ENCODE measurements around the gene TDP1. TPM values are rescaled to one million over a fixed set of nuclear protein-coding genes. Genes with fewer than 3 reads are reported as not detected.

The TDP1 gene
- total and polyA plus RNA-seq, 9 of the 15 experiments (the other 6 are each of a cell fraction or from before 2014, with no cell fraction given): 21.4 to 41.6 (median 32.3) TPM

GRCh38 chr14:90056826-90057225 is 101.1 kb downstream of the TDP1 start (continued):
- TF ChIP-seq, protein P1, sequence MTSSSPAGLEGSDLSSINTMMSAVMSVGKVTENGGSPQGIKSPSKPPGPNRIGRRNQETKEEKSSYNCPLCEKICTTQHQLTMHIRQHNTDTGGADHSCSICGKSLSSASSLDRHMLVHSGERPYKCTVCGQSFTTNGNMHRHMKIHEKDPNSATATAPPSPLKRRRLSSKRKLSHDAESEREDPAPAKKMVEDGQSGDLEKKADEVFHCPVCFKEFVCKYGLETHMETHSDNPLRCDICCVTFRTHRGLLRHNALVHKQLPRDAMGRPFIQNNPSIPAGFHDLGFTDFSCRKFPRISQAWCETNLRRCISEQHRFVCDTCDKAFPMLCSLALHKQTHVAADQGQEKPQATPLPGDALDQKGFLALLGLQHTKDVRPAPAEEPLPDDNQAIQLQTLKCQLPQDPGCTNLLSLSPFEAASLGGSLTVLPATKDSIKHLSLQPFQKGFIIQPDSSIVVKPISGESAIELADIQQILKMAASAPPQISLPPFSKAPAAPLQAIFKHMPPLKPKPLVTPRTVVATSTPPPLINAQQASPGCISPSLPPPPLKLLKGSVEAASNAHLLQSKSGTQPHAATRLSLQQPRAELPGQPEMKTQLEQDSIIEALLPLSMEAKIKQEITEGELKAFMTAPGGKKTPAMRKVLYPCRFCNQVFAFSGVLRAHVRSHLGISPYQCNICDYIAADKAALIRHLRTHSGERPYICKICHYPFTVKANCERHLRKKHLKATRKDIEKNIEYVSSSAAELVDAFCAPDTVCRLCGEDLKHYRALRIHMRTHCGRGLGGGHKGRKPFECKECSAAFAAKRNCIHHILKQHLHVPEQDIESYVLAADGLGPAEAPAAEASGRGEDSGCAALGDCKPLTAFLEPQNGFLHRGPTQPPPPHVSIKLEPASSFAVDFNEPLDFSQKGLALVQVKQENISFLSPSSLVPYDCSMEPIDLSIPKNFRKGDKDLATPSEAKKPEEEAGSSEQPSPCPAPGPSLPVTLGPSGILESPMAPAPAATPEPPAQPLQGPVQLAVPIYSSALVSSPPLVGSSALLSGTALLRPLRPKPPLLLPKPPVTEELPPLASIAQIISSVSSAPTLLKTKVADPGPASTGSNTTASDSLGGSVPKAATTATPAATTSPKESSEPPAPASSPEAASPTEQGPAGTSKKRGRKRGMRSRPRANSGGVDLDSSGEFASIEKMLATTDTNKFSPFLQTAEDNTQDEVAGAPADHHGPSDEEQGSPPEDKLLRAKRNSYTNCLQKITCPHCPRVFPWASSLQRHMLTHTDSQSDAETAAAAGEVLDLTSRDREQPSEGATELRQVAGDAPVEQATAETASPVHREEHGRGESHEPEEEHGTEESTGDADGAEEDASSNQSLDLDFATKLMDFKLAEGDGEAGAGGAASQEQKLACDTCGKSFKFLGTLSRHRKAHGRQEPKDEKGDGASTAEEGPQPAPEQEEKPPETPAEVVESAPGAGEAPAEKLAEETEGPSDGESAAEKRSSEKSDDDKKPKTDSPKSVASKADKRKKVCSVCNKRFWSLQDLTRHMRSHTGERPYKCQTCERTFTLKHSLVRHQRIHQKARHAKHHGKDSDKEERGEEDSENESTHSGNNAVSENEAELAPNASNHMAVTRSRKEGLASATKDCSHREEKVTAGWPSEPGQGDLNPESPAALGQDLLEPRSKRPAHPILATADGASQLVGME (CRISPR knock-in tag; IDR thresholded peaks at IDR 0.05): no peak
- TF ChIP-seq CEBPB (tag; IDR thresholded peaks at IDR 0.05) (no peak), NR1H2 (CRISPR knock-in tag; IDR thresholded peaks at IDR 0.05) (no peak), MECOM (CRISPR knock-in tag; IDR thresholded peaks at IDR 0.05) (no peak)

DNA sequence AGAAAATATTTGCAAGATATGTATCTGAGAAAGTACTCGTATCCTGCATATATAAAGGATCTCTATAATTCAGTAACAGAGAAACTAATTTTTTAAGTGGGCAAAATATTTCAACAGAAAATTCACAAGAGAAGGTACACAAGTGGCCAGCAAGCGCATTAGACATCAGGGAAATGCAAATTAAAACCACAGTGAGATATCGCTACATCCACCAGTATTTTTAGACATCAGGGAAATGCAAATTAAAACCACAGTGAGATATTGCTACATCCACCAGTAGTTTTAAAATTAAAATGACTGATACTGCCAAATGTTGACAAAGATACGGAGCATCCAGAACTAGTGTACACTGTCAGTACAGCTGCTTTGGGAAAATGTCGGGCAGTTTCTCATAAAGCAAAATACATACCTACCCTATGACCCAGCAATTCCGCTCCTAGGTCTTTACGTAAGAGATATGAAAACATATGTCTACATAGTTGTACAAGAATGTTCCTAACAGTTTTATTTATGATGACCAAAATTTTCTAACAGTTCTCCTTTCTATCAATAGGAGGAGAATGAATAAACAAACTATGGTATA is 103.2 kb downstream of the TDP1 start:
- intact Hi-C loops (cut with micrococcal nuclease) (loop anchor here (5.0 kb wide), 1 partner anchor 122 kb away; no protein-coding TSS in a partner anchor), in situ Hi-C loops (cut with MboI) (no loop called here)
- no peak overlapping the region for H2AFZ ChIP-seq (ENCODE audit: low read depth, low read length)
- POLR2A ChIA-PET: no interaction called here
- H3K9ac ChIP-seq (ENCODE audit: insufficient read depth in 1 of 2, low read depth in 2 of 2, low read length in 2 of 2): no peak overlapping the region
- no peaks in the 10 kb centered on the region for H4K20me1 ChIP-seq (replicated peaks; ENCODE audit: control insufficient read depth, insufficient read depth, low read length)
- no peaks in the 10 kb centered on the region for H3K36me3 ChIP-seq (ENCODE audit: control insufficient read depth, insufficient read depth, low read length)
- peaks cover 6 to 34% of the 10 kb centered on the region in 2 experiments; a peak in 3 of 5 replicates for H3K27me3 ChIP-seq (ENCODE audit: control insufficient read depth in 2 of 2, insufficient read depth in 2 of 2, low read length in 2 of 2)
- H3K9me3 ChIP-seq (replicated peaks; ENCODE audit: control insufficient read depth, insufficient read depth, low read depth, low read length): no peaks in the 10 kb centered on the region
- no peak overlapping the region for H3K27ac ChIP-seq (ENCODE audit: extremely low read depth, low read depth, low read length)
- CTCF ChIA-PET (ENCODE audit: low intra/inter-chr PET ratio): no interaction called here
- 30% methylated on average over 7 of the region's 7 CpGs for WGBS (ENCODE audit: insufficient coverage, low coverage, missing lambda C conversion rate)
- H3K4me2 ChIP-seq (ENCODE audit: insufficient read depth, low read length): no peak overlapping the region
- no peak for ATAC-seq
- TF ChIP-seq LEF1 (IDR thresholded peaks at IDR 0.05) (no peak), GTF2A2 (tag; IDR thresholded peaks at IDR 0.05) (no peak), SRSF9 (IDR thresholded peaks at IDR 0.05; ENCODE audit: borderline replicate concordance, low read depth, low read length) (no peak), SMAD3 (CRISPR knock-in tag; conservative IDR thresholded peaks at IDR 0.05) (no peak), ZNF586 (CRISPR knock-in tag; conservative IDR thresholded peaks at IDR 0.05) (no peak), ZZZ3 (IDR thresholded peaks at IDR 0.05) (no peak), SNIP1 (IDR thresholded peaks at IDR 0.05; ENCODE audit: low read depth) (no peak), ETS2 (tag; IDR thresholded peaks at IDR 0.05; ENCODE audit: borderline replicate concordance, poor library complexity, severe bottlenecking) (no peak), RFX7 (CRISPR knock-in tag; IDR thresholded peaks at IDR 0.05) (no peak), DLX4 (CRISPR knock-in tag; IDR thresholded peaks at IDR 0.05) (no peak)
- no peak for FAIRE-seq
- no peaks in the 10 kb centered on the region for H3K9me1 ChIP-seq (ENCODE audit: control insufficient read depth, insufficient read depth, low read length)
- BruUV-seq (replicated peaks): no TSS peak
- no peak for DNase-seq (ENCODE audit: extremely low read depth in 1 of 4, low spot score in 3 of 4)
- peaks cover 0 to 21% of the 10 kb centered on the region in 2 experiments; a peak in 2 of 5 replicates for H3K4me1 ChIP-seq (replicated peaks in 1 of 2; ENCODE audit: control insufficient read depth in 2 of 2, insufficient read depth in 2 of 2, low read length in 2 of 2)
- H3K4me3 ChIP-seq: no peak overlapping the region
- H3K79me2 ChIP-seq (ENCODE audit: control insufficient read depth, insufficient read depth, low read length): no peaks in the 10 kb centered on the region
